MM.1S (cell line): ENCODE data around the gene DLX3.

Experiments
- EZH2phosphoT487 ChIP-seq: fragments of 300-600 bp; sonication (generic); IDR thresholded peaks from 2 replicates; pipeline ENCODE4 v1.6.1; 2018; ENCODE audit warnings: antibody characterized with exemption, low read length
- TF ChIP-seq, protein P1 (sequence below): fragments of 300-600 bp; sonication (generic); IDR thresholded peaks from 2 replicates; pipeline ENCODE4 v1.5.1; 2016; ENCODE audit warnings: antibody characterized with exemption, low read length, mixed read lengths

DNA sequence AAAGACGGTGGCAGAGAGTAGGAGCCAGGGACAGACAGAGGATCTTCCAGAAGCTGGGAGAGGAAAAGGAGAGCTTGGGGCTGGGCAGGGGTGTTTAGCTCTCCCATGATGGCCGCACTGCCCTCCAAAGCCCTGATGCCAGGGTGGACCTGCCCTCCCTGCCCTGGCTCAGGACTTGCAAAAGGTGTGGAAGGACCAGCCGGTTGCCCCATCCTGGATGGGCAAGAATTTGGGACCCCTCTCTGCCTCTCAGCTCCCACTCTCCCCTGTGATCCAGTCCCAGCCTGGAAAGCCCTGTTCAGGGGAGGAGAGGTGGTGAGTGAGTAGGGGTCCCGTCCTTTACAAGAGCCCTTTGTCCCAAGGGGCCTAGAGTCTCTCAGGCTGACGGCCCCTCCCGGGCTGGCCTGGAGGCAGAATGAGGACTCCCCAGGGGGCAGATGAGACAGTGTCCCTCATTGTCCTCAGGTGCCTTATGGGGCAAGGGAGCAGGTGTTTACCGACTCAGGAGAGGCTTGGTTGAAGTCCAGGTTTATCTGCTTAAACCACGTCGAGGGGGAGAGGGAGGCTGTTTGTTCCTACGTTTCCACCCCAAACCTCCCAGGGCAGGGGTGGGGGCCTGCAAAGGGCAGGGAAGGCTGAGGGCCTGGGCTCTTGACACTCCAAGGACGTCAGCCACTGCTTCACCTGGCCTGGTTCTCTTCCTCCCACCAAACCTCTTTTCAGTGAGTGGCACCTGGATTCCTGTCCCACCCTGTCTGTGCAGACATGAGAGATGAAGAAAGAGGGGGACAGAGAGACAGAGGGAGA is 41.6 kb upstream of the DLX3 start:
- TF ChIP-seq, protein P1, sequence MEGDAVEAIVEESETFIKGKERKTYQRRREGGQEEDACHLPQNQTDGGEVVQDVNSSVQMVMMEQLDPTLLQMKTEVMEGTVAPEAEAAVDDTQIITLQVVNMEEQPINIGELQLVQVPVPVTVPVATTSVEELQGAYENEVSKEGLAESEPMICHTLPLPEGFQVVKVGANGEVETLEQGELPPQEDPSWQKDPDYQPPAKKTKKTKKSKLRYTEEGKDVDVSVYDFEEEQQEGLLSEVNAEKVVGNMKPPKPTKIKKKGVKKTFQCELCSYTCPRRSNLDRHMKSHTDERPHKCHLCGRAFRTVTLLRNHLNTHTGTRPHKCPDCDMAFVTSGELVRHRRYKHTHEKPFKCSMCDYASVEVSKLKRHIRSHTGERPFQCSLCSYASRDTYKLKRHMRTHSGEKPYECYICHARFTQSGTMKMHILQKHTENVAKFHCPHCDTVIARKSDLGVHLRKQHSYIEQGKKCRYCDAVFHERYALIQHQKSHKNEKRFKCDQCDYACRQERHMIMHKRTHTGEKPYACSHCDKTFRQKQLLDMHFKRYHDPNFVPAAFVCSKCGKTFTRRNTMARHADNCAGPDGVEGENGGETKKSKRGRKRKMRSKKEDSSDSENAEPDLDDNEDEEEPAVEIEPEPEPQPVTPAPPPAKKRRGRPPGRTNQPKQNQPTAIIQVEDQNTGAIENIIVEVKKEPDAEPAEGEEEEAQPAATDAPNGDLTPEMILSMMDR = no peak
- no peak for TF ChIP-seq EZH2phosphoT487
